ENCODE measurements around the gene RHOA. TPM values are rescaled to one million over a fixed set of nuclear protein-coding genes. Genes with fewer than 3 reads are reported as not detected.

The RHOA gene
- total RNA-seq, 1 experiment from 2014 or later: 497 TPM

GRCh38 chr3:49352890-49353421 is 58.8 kb downstream of the RHOA start:
- TF ChIP-seq SIN3A (IDR thresholded peaks at IDR 0.05; ENCODE audit: low read depth) (no peak), EZH2 (IDR thresholded peaks at IDR 0.05) (no peak), JUND (IDR thresholded peaks at IDR 0.05) (no peak), TCF7L2 (IDR thresholded peaks at IDR 0.05; ENCODE audit: borderline replicate concordance, extremely low read depth, insufficient read depth, insufficient read length) (no peak), RAD21 (IDR thresholded peaks at IDR 0.05; ENCODE audit: low read depth) (no peak), ZNF274 (IDR thresholded peaks at IDR 0.05; ENCODE audit: low read depth, low read length) (no peak), EZH2phosphoT487 (IDR thresholded peaks at IDR 0.05; ENCODE audit: borderline replicate concordance) (no peak), ZFX (IDR thresholded peaks at IDR 0.05) (no peak), YY1 (IDR thresholded peaks at IDR 0.05; ENCODE audit: extremely low read depth, insufficient replicate concordance, low read depth, low read length) (no peak), POLR2A (IDR thresholded peaks at IDR 0.05; ENCODE audit: borderline replicate concordance, extremely low read depth, insufficient read depth, insufficient read length) (no peak), POLR2AphosphoS5 (IDR thresholded peaks at IDR 0.05; ENCODE audit: low read depth, low read length) (no peak), SRF (IDR thresholded peaks at IDR 0.05; ENCODE audit: low read depth) (no peak)
- ChIA-PET CTCF (no interaction called here), RAD21 (ENCODE audit: low non-redundant PET in 1 of 2, low total read pairs in 2 of 2, uncharacterized antibody in 2 of 2, unreplicated experiment in 2 of 2) (no interaction called here), POLR2A (interaction anchor here (2.0 kb wide), 1 partner anchor 13 kb away, joined by 8 read pairs; the partner anchor contains the start of gene USP4)
- no peaks in the 10 kb centered on the region for H3K9me3 ChIP-seq (ENCODE audit: control insufficient read depth in 1 of 2, insufficient read depth in 1 of 2, low read depth in 1 of 2, low read length in 2 of 2)
- H2AFZ ChIP-seq (ENCODE audit: low read depth, low read length, poor library complexity, severe bottlenecking): no peak overlapping the region
- ATAC-seq (no peak), DNase-seq (ENCODE audit: low read depth, low spot score) (no peak)
- H3K4me1 ChIP-seq (ENCODE audit: control insufficient read depth in 1 of 2, insufficient read depth in 2 of 2, low read length in 2 of 2): peaks cover 5 to 30% of the 10 kb centered on the region in 2 experiments; a peak in 3 of 4 replicates
- H3K79me2 ChIP-seq (ENCODE audit: insufficient read depth, low read length): peaks cover 17% of the 10 kb centered on the region
- peaks cover 5 to 7% of the 10 kb centered on the region in 2 experiments; a peak in 3 of 4 replicates for H3K36me3 ChIP-seq (ENCODE audit: control insufficient read depth in 1 of 2, insufficient read depth in 2 of 2, low read length in 2 of 2)
- H3K27me3 ChIP-seq (ENCODE audit: insufficient read depth, low read length): no peaks in the 10 kb centered on the region
- H3K9ac ChIP-seq (ENCODE audit: low read length): no peak overlapping the region
- no TSS peak for BruUV-seq (replicated peaks)
- intact Hi-C loops (cut with micrococcal nuclease): no loop called here
- H4K20me1 ChIP-seq (ENCODE audit: insufficient read depth): no peaks in the 10 kb centered on the region
- H3K27ac ChIP-seq (ENCODE audit: low read depth, low read length): no peak overlapping the region
- no peaks in the 10 kb centered on the region for H3K9me2 ChIP-seq (ENCODE audit: insufficient read depth)
- no peak overlapping the region for H3K4me2 ChIP-seq (ENCODE audit: low read length)
- no peak overlapping the region for H3K4me3 ChIP-seq (replicated peaks in 1 of 2; ENCODE audit: low read depth in 1 of 2, low read length in 2 of 2)

GRCh38 chr3:49352281-49352680 is 59.5 kb downstream of the RHOA start:
- Histone ChIP-seq H3K27ac (ENCODE audit: low read depth, low read length) (no peak overlapping the region), H3K9ac (ENCODE audit: low read length) (no peak overlapping the region), H3K4me1 (ENCODE audit: control insufficient read depth in 1 of 2, insufficient read depth in 2 of 2, low read length in 2 of 2) (peaks cover 9 to 30% of the 10 kb centered on the region in 2 experiments), H3K9me2 (ENCODE audit: insufficient read depth) (no peaks in the 10 kb centered on the region), H3K36me3 (ENCODE audit: control insufficient read depth in 1 of 2, insufficient read depth in 2 of 2, low read length in 2 of 2) (peaks cover 5 to 7% of the 10 kb centered on the region in 2 experiments; a peak in 3 of 4 replicates), H3K79me2 (ENCODE audit: insufficient read depth, low read length) (peaks cover 10% of the 10 kb centered on the region), H3K27me3 (ENCODE audit: insufficient read depth, low read length) (no peaks in the 10 kb centered on the region), H3K4me2 (ENCODE audit: low read length) (no peak overlapping the region), H4K20me1 (ENCODE audit: insufficient read depth) (no peaks in the 10 kb centered on the region), H3K9me3 (ENCODE audit: control insufficient read depth in 1 of 2, insufficient read depth in 1 of 2, low read depth in 1 of 2, low read length in 2 of 2) (no peaks in the 10 kb centered on the region), H3K4me3 (replicated peaks in 1 of 2; ENCODE audit: low read depth in 1 of 2, low read length in 2 of 2) (no peak overlapping the region), H2AFZ (ENCODE audit: low read depth, low read length, poor library complexity, severe bottlenecking) (no peak overlapping the region)
- intact Hi-C loops (cut with micrococcal nuclease): no loop called here
- no peak for DNase-seq (ENCODE audit: low read depth, low spot score)
- RAD21 ChIA-PET (ENCODE audit: low non-redundant PET in 1 of 2, low total read pairs in 2 of 2, uncharacterized antibody in 2 of 2, unreplicated experiment in 2 of 2): no interaction called here
- CTCF ChIA-PET: no interaction called here
- BruUV-seq (replicated peaks): no TSS peak
- POLR2A ChIA-PET: interaction anchor here (2.0 kb wide), 1 partner anchor 12 kb away, joined by 8 read pairs; the partner anchor contains the start of gene USP4
- no peak for ATAC-seq
- no peak for TF ChIP-seq JUND (IDR thresholded peaks at IDR 0.05)
- TF ChIP-seq ZFX (IDR thresholded peaks at IDR 0.05): no peak
